Fibroblast of lung (primary cell): Measurements from ENCODE around the gene GUK1. TPM values are rescaled to one million over a fixed set of nuclear protein-coding genes. Genes with fewer than 3 reads are reported as not detected.

Source experiments
- DNase-seq, 2 donors: peaks; one replicate each; pipeline versions ENCODE4 v3.0.0 to v3.0.0-alpha.2; 2010; ENCODE audit warnings: low read depth in 2 of 2
- H2AFZ ChIP-seq: 2 replicates; pipeline ENCODE4 v1.5.1; 2012; ENCODE audit warnings: low read length, control low read depth, inconsistent platforms
- H3K27ac ChIP-seq: 2 replicates; pipeline ENCODE4 v1.5.1; 2011; ENCODE audit warnings: low read length, control low read depth; ENCODE audit not compliant: insufficient read depth
- H3K27me3 ChIP-seq: 2 replicates; pipeline ENCODE4 v1.5.1; 2011; ENCODE audit warnings: mild to moderate bottlenecking, low read length; ENCODE audit not compliant: control insufficient read depth, insufficient read depth
- H3K36me3 ChIP-seq: 2 replicates; pipeline ENCODE4 v1.5.1; 2011; ENCODE audit warnings: low read length; ENCODE audit not compliant: control insufficient read depth, insufficient read depth
- H3K4me1 ChIP-seq: 2 replicates; pipeline ENCODE4 v1.5.1; 2011; ENCODE audit warnings: low read length; ENCODE audit not compliant: control insufficient read depth, insufficient read depth; ENCODE audit errors: extremely low read depth
- H3K4me2 ChIP-seq: 2 replicates; pipeline ENCODE4 v1.5.1; 2011; ENCODE audit warnings: low read length, control low read depth; ENCODE audit not compliant: insufficient read depth; ENCODE audit errors: extremely low read depth
- H3K4me3 ChIP-seq, 4 experiments: fragments of 200-600 bp in 1 of 4; sonication (generic) in 1 of 4; replicated peaks in 1 of 4; 2 replicates each; pipeline ENCODE4 v1.5.1; 2011 to 2016; ENCODE audit warnings: low read length in 4 of 4, low read depth in 3 of 4, mild to moderate bottlenecking in 3 of 4, control low read depth in 2 of 4, inconsistent platforms in 1 of 4, mixed read lengths in 1 of 4; ENCODE audit not compliant: insufficient read depth in 1 of 4; ENCODE audit errors: control extremely low read depth in 1 of 4
- H3K79me2 ChIP-seq: 2 replicates; pipeline ENCODE4 v1.5.1; 2012; ENCODE audit warnings: mild to moderate bottlenecking, low read length, inconsistent platforms; ENCODE audit not compliant: control insufficient read depth, insufficient read depth
- H3K9ac ChIP-seq: 2 replicates; pipeline ENCODE4 v1.5.1; 2011; ENCODE audit warnings: mild to moderate bottlenecking, low read length, control low read depth; ENCODE audit not compliant: insufficient read depth
- H3K9me3 ChIP-seq: 2 replicates; pipeline ENCODE4 v1.5.1; 2012; ENCODE audit warnings: low read depth, low read length; ENCODE audit not compliant: control insufficient read depth, insufficient read depth
- H4K20me1 ChIP-seq: 2 replicates; pipeline ENCODE4 v1.5.1; 2011; ENCODE audit warnings: low read length; ENCODE audit not compliant: control insufficient read depth, insufficient read depth; ENCODE audit errors: extremely low read depth
- EZH2 ChIP-seq: IDR thresholded peaks from 2 replicates; pipeline ENCODE4 v1.5.1; 2012; ENCODE audit warnings: low read length, control low read depth, mild to moderate bottlenecking; ENCODE audit errors: missing control alignments
- polyA plus RNA-seq, 2 donors: library from polyadenylated mRNA; depleted of rRNA in 1 of 2; stranded (reverse) in 1 of 2; unstranded in 1 of 2; fragments of >200 nt; gene quantifications; 2 replicates each; pipeline ENCODE4 v1.2.1, GENCODE V29; 2011 to 2012; ENCODE audit warnings: missing spikeins in 1 of 2
- total RNA-seq: library from RNA; depleted of rRNA; stranded (reverse); fragments of >200 nt; gene quantifications from 2 replicates; pipeline ENCODE4 v1.2.1, GENCODE V29; 2014
- TF ChIP-seq, protein P1 (sequence below), 2 donors: IDR thresholded peaks in 1 of 2; conservative IDR thresholded peaks in 1 of 2; 1 replicate in 1 of 2; 2 replicates in 1 of 2; pipeline ENCODE4 v1.5.1; 2011 to 2012; ENCODE audit warnings: low read length in 2 of 2, control low read depth in 1 of 2, inconsistent platforms in 1 of 2, low read depth in 1 of 2, mild to moderate bottlenecking in 1 of 2

GUK1 gene
- total and polyA plus RNA-seq, 2 donors (not counting 1 experiment from before 2014, with no cell fraction given), result 217 to 479 TPM

DNA sequence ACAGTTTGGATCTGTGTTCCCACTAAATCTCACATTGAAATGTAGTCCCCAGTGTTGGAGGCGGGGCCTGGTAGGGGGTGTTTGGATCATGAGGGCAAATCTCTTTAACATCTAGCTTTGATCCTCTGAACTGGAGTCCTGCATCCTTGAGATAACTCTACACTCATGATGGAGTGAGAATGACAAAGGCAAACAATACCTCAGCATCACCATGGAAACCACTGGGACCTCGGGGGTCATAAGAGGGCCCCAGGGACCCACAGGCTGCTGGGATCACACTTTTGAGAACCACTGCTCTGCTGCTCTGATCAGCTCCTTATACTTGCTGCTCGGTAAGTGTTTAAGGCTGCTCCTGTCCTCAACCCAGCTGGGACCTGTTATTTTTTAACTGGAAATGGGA, 54.4 kb downstream of the GUK1 start:
- no peak for DNase-seq
- Histone ChIP-seq H3K27ac (no peak overlapping the region), H3K79me2 (no peaks in the 10 kb centered on the region), H2AFZ (no peak overlapping the region), H3K4me2 (no peak overlapping the region), H3K4me3 (no peak overlapping the region), H3K36me3 (no peaks in the 10 kb centered on the region), H3K9ac (no peak overlapping the region), H3K4me1 (no peaks in the 10 kb centered on the region), H3K9me3 (no peaks in the 10 kb centered on the region), H4K20me1 (no peaks in the 10 kb centered on the region), H3K27me3 (no peaks in the 10 kb centered on the region)
- TF ChIP-seq, protein P1, sequence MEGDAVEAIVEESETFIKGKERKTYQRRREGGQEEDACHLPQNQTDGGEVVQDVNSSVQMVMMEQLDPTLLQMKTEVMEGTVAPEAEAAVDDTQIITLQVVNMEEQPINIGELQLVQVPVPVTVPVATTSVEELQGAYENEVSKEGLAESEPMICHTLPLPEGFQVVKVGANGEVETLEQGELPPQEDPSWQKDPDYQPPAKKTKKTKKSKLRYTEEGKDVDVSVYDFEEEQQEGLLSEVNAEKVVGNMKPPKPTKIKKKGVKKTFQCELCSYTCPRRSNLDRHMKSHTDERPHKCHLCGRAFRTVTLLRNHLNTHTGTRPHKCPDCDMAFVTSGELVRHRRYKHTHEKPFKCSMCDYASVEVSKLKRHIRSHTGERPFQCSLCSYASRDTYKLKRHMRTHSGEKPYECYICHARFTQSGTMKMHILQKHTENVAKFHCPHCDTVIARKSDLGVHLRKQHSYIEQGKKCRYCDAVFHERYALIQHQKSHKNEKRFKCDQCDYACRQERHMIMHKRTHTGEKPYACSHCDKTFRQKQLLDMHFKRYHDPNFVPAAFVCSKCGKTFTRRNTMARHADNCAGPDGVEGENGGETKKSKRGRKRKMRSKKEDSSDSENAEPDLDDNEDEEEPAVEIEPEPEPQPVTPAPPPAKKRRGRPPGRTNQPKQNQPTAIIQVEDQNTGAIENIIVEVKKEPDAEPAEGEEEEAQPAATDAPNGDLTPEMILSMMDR (conservative IDR thresholded peaks at IDR 0.05 in 1 of 2, IDR thresholded peaks at IDR 0.05 in 1 of 2; ENCODE audit: low read depth in 1 of 2, low read length in 2 of 2), result no peak
- TF ChIP-seq EZH2, result no peak

DNA sequence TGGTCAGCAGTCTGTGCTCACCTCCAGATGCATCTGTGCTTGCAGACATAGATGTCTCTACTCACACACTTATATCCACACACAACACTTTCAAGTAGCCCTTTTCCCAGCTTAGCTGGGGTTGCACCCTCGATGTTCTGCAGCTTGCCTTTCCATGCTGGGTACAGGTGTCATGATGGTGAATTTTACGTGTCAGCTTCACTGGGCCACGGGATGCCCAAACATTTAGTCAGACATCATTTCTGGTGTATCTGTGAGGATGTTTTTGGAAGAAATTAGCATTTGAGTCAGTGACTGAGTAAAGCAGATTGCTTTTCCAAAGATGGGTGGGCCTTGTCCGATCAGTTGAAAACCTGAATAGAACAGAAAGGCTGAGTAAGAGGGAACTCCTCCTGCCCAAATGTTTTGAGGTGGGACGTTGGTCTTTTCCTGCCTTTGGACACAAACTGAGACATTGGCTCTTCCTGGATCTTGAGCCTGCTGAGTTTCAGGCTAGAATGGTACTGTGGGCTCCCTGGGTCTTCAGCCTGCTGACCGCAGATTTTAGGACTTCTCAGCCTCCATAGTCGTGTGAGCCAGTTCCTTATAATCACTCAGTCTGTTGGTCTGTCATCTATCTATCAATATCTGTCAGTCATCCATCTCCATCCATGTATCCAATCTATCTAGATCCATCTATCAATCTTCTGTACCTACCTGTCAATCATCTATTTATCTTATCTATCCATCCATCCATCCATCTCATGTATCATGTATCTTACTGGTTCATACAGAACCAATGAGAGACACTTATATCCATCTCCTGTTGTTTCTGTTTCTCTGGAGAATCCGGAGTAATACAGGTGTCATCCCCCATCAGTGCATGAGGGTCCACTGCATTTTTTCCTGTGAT, 55.1 kb downstream of the GUK1 start:
- Histone ChIP-seq H3K27ac (no peak overlapping the region), H3K4me1 (no peaks in the 10 kb centered on the region), H3K36me3 (no peaks in the 10 kb centered on the region), H3K79me2 (no peaks in the 10 kb centered on the region), H4K20me1 (no peaks in the 10 kb centered on the region), H3K27me3 (no peaks in the 10 kb centered on the region), H3K9me3 (no peaks in the 10 kb centered on the region), H3K4me3 (no peak overlapping the region), H2AFZ (no peak overlapping the region), H3K4me2 (no peak overlapping the region), H3K9ac (no peak overlapping the region)
- DNase-seq, result no peak
- TF ChIP-seq, protein P1 (conservative IDR thresholded peaks at IDR 0.05 in 1 of 2, IDR thresholded peaks at IDR 0.05 in 1 of 2; ENCODE audit: low read depth in 1 of 2, low read length in 2 of 2), result no peak
- TF ChIP-seq EZH2, result no peak

DNA sequence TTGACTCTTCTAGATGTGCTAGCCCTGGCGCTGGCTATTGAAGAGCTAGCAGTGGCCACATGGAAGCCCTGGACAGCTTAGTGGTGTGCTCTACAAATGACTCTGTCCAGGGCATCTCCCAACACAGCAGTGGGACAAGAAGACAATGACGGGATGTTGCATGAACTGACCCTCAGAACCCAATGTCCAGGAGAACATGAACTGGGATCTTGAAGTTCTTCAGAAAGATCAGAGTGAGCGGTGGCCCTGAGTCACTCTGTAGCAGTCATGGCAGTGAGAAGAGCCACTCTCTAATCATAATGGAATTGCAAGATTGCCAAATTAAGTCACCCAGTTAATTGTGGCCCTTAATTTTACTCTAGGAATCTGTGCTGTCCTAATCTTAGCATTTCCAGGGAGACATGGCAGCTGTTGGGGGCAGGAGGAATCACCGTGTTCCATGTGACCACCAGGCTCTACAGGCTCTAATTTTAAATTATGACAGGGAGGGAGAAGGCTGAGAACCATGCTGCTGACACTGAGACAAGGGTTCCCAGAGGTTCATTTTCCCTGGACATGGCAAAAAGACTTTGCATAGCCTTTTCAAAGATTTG, 57.6 kb downstream of the GUK1 start:
- H2AFZ ChIP-seq, result no peak overlapping the region
- no peaks in the 10 kb centered on the region for H3K36me3 ChIP-seq
- no peaks in the 10 kb centered on the region for H3K4me1 ChIP-seq
- H3K4me2 ChIP-seq, result no peak overlapping the region
- H3K27ac ChIP-seq, result no peak overlapping the region
- H3K4me3 ChIP-seq, result no peak overlapping the region
- H3K79me2 ChIP-seq, result no peaks in the 10 kb centered on the region
- no peaks in the 10 kb centered on the region for H3K27me3 ChIP-seq
- no peak overlapping the region for H3K9ac ChIP-seq
- TF ChIP-seq EZH2, result no peak
- TF ChIP-seq, protein P1 (conservative IDR thresholded peaks at IDR 0.05 in 1 of 2, IDR thresholded peaks at IDR 0.05 in 1 of 2; ENCODE audit: low read depth in 1 of 2, low read length in 2 of 2), result no peak
- DNase-seq, result no peak
- no peaks in the 10 kb centered on the region for H4K20me1 ChIP-seq
- no peaks in the 10 kb centered on the region for H3K9me3 ChIP-seq
